IPS-18c (cell line): ENCODE results near the gene FAM186B.
"Not testable (repeated sequence)": the region's sequence is repeated elsewhere in the genome, so short reads cannot be mapped to it uniquely, and the experiment has no call there.

ENCODE experiments used
- H3K4me3 ChIP-seq: 2 replicates; pipeline ENCODE4 v1.7.0; 2013; ENCODE audit warnings: low read depth, mild to moderate bottlenecking, low read length, moderate library complexity; ENCODE audit not compliant: insufficient read depth
- H3K9me3 ChIP-seq: one replicate; pipeline ENCODE4 v1.6.1; 2013; ENCODE audit warnings: mild to moderate bottlenecking, low read length, moderate library complexity; ENCODE audit not compliant: control insufficient read depth, insufficient read depth

FAM186B gene

GRCh38 chr12:49605539-49605938, at the start of gene FAM186B:
Gene FAM186B (minus strand): TSS chr12:49605639. CDS start chr12:49605477, 162 bp downstream.
- H3K9me3 ChIP-seq, H3K4me3 ChIP-seq: not testable (repeated sequence)

- Histone ChIP-seq H3K9me3 (no peaks in the 10 kb centered on the region), H3K4me3 (no peak overlapping the region)
Measured at GRCh38 chr12:49654715-49655114, 49.3 kb upstream of the FAM186B start.

GRCh38 chr12:49652921-49653520, 47.6 kb upstream of the FAM186B start:
- Histone ChIP-seq H3K4me3 (no peak overlapping the region), H3K9me3 (no peaks in the 10 kb centered on the region)

GRCh38 chr12:49651855-49652254, 46.4 kb upstream of the FAM186B start:
- no peaks in the 10 kb centered on the region for H3K9me3 ChIP-seq
- no peak overlapping the region for H3K4me3 ChIP-seq

GRCh38 chr12:49649892-49650291, 44.5 kb upstream of the FAM186B start:
- peaks cover 2% of the 10 kb centered on the region for H3K9me3 ChIP-seq
- H3K4me3 ChIP-seq: no peak overlapping the region

GRCh38 chr12:49649445-49649844, 44.0 kb upstream of the FAM186B start:
- Histone ChIP-seq H3K4me3 (no peak overlapping the region), H3K9me3 (peaks cover 2% of the 10 kb centered on the region)

GRCh38 chr12:49648712-49649003, 43.2 kb upstream of the FAM186B start:
- Histone ChIP-seq H3K4me3 (no peak overlapping the region), H3K9me3 (peaks cover 2% of the 10 kb centered on the region)

- Histone ChIP-seq H3K4me3 (no peak overlapping the region), H3K9me3 (peaks cover 2% of the 10 kb centered on the region)
Measured at GRCh38 chr12:49647827-49648711, 42.6 kb upstream of the FAM186B start.

GRCh38 chr12:49646871-49647654, 41.6 kb upstream of the FAM186B start:
- Histone ChIP-seq H3K9me3 (peaks cover 2% of the 10 kb centered on the region), H3K4me3 (no peak overlapping the region)

GRCh38 chr12:49646331-49646830, 40.9 kb upstream of the FAM186B start:
- Histone ChIP-seq H3K4me3 (no peak overlapping the region), H3K9me3 (peaks cover 2% of the 10 kb centered on the region)

- Histone ChIP-seq H3K4me3 (no peak overlapping the region), H3K9me3 (peaks cover 2% of the 10 kb centered on the region)
Measured at GRCh38 chr12:49645146-49646039, 40.0 kb upstream of the FAM186B start.

- Histone ChIP-seq H3K4me3 (no peak overlapping the region), H3K9me3 (peaks cover 2% of the 10 kb centered on the region)
Measured at GRCh38 chr12:49644620-49644994, 39.2 kb upstream of the FAM186B start.

- peaks cover 2% of the 10 kb centered on the region for H3K9me3 ChIP-seq
- H3K4me3 ChIP-seq: no peak overlapping the region
Measured at GRCh38 chr12:49643961-49644619, 38.7 kb upstream of the FAM186B start.

- H3K9me3 ChIP-seq: peaks cover 2% of the 10 kb centered on the region
Measured at GRCh38 chr12:49643135-49643534, 37.7 kb upstream of the FAM186B start.

GRCh38 chr12:49642370-49642802, 36.9 kb upstream of the FAM186B start:
- Histone ChIP-seq H3K4me3 (no peak overlapping the region), H3K9me3 (peaks cover 2% of the 10 kb centered on the region)

More at GRCh38 chr12:49643135-49643534, 37.7 kb upstream of the FAM186B start:
- H3K4me3 ChIP-seq: no peak overlapping the region

- H3K9me3 ChIP-seq: peaks cover 2% of the 10 kb centered on the region
- no peak overlapping the region for H3K4me3 ChIP-seq
Measured at GRCh38 chr12:49641748-49642369, 36.4 kb upstream of the FAM186B start.
